Activated CD4-positive, alpha-beta T cell treated with anti-CD3 and anti-CD28 coated beads, Interleukin-2, amount 50 U/mL, for 48 hours (primary cell): ENCODE results near the gene RPH3AL.
"Not testable (repeated sequence)": the region's sequence is repeated elsewhere in the genome, so short reads cannot be mapped to it uniquely, and the experiment has no call there.

Source experiments
- DNase-seq, 2 experiments: peaks; one replicate each; pipeline ENCODE4 v3.0.0-alpha.2; 2020

The RPH3AL gene

DNA sequence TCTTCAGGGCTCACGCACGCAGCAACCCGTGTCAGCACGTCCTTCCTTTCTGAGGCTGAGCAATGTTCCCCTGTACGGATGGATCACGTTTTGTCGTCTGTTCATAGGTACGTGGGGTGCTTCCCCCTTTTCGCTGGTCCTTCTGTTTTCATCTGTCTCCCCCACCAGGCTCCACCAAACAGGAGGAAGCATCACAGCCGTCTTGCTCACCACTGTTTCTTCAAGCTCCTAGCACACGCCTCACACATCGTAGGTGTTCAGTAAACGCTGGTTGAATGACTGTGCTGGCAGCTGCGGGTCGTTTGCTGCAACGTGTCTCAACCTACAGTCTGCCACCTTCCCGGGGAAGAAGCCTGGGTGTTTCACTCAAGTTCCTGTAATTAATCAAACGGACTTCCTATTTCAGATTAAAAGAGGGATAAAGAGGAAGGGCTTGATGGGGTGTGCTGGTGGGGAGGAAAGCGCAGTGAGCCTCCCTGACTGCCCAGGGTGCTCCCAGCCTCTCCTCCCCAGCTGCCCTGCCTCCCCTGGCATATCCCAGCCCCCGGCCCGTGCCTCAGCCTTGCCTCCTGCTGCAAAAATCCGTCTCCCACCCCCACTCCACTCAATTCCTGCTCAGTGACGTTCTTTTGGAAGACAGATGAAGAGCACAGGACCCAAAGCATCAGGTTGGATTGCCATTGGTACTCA lies 94.4 kb downstream of the RPH3AL start:
- DNase-seq, result no peak

DNA sequence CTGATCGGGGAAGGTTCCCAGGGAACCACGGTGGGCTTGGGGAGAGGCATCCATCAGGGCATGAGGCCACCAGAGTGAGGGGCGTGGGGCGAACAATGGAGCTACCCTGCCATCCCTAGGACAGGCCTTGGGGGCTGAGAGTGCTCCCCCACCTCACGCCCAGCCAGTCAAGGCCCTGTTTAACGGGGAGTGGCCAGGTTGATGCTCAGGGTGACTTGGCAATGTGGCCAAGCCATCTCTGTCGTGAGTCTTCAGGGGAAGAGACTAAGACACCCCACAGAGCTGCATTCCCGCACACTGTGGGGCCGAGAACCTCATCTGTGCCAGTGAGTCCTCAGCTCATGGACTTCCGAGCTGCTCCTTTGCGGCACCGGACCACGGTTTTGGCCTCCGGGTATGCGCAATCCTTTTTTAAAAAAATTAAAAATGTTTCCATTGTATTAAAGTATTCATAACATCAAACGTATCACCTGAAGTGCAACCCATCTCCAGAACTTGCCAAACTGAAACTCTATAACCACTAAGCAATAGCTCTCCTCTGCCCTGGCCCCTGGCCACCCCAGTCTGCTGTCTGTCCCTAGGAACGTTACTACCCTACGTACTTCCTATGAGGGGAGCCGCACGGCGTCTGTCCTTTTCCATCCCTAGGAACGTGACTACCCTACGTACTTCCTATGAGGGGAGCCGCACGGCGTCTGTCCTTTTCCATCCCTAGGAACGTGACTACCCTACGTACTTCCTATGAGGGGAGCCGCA lies 99.3 kb downstream of the RPH3AL start:
- no peak for DNase-seq

DNA sequence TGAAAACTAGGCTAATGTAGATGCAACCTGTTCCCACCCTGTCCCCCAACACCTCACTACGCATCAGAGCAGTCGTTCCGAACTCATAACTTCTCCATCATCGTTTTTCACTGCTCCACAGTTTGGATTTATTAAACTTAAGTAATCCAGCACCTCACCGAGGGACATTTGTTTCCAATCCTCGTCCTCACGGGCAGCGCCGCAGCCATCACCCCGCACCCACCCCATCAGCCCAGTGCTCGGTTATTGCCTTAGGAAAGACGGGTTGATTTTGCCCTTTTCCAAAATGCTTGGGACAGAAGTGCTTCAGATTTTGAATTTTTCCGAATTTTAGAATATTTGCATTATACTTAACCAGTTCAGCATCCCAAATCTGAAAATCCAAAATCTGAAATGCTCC lies 100.2 kb downstream of the RPH3AL start:
- no peak for DNase-seq

DNA sequence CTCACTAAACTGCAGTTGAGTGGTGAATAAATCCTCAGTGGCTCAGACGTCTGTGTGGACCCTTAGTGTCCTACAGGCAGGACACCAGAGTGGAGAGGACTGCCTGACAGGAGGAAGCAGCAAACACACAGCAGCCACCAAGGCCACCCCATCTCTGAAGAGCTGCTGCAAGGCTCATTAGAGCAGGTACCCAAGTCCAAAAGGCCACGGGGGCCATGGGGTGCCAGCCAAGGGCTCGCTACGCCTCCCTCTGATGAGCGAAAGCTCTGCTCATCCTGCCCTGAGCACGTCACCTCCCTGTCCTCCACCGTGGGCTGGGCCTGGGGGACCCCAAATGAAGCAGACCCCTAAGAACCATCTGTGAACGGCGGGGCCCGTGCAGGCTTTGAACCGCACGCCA lies 101.1 kb downstream of the RPH3AL start:
- no peak for DNase-seq

DNA sequence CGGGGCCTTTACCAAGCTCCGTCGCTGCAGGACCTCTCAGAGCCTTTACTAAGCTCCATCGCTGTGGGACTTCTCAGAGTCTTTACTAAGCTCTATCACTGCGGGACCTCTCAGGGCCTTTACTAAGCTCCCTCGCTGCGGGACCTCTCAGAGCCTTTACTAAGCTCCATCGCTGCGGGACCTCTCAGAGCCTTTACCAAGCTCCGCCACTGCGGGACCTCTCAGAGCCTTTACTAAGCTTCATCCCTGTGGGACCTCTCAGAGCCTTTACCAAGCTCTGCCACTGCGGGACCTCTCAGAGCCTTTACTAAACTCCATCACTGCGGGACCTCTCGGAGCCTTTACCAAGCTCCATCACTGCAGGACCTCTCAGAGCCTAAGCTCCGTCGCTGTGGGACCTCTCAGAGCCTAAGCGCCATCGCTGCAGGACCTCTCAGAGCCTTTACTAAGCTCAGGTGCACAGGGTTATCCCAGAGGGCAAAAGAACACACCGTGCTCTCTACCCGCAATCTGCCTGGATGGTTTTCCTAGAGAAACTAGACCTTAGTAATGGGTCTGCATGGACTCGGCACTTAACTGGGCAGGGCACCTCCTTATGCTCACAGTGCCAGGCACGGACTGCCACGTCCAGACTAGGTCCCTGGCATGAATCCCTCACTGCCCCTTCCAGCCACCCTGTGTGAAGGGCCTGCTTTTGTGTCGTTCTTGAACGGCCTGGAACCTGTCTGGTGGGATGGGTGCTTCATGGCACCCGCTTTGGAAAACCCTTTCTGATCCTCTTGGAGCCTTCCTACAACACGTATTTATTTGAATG lies 101.9 kb downstream of the RPH3AL start:
- DNase-seq, result no peak

DNA sequence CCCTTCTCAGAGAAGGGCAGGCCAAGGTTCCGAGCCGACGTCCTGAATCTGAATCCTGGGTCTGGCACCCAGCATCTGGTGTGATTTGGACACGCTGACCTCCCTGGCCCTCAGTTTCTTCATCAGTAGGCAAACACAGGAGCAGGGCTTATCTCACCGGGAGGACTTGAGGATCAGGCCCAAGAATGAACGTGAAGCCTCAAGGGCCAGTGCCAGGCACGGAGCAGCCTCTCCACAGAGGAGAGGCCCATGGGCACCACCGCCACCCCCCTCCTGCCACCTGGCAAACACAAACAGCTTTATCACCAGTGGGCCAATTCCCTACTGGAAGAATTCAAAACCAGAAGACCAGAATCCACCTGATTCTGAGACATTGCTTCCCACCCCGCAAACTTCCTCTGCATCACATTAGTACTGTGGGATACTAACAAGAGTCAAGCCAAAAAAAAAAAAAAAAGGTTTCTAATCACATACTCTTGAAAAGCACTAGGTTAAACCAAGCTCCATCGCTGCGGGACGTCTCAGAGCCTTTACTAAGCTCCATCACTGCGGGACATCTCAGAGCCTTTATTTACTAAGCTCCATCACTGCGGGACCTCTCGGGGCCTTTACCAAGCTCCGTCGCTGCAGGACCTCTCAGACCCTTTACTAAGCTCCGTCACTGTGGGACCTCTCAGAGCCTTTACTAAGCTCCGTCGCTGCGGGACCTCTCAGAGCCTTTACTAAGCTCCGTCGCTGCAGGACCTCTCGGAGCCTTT lies 103.2 kb downstream of the RPH3AL start:
- DNase-seq, result no peak

DNA sequence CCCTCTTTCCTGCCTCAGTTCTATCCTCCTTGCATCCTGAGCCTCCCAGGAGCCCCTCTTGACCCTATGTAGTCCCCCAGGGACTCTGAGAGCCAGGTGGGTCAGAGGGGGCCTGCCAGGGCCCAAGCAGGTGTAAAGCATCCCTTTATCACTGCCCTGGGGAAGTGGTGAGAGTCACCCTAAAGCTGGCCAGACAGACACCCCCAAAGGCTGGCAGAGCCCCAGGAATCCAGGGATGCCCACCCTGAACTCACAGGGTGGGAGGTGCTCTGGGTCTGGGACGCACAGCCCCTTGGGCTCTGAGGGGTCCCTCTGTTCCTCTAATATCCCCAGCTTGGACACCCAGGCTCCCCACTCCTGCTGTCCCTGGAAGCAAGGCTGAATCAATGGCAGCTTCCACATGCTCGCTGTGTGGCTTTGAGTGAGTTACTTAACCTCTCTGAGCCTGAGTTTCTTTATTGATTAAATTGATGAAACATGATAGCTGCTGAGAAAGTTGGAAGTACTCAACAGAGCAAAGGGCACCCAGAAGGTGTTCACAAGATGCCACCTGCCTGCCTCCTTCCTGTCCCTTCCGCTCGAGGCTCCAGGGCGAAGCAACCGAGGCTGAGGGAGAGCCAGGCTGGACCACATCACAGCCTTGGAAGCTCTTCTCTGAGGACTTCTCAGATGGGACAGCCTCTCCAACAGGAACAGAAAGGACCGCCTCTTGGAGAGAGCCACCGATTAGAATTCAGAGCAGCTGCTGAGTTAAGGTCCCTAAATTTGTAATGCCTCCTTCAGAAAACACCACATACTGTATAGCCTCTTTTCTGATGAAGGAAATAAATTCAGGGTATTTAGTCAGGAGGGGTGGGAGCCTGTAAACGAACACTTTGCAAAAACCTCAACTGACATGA lies 104.0 kb downstream of the RPH3AL start:
- DNase-seq, result no peak

DNA sequence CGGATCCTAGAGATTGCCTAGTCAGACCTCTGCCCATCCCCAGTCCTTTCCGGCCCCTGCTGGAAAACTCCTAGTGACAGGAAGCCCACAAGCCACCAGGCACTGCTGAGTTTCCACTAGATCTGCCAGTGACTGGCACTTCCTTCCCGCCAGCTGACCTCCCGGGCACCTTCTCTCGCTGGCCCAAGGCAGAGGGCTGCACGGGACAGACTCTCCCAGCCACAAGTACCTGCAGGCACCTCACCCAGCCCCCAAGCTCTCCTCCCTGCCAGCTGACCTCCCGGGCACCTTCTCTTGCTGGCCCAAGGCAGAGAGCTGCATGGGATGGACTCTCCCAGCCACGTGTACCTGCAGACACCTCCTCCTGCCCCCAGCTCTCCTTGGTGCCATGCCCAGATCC lies 104.8 kb downstream of the RPH3AL start:
- no peak for DNase-seq

DNA sequence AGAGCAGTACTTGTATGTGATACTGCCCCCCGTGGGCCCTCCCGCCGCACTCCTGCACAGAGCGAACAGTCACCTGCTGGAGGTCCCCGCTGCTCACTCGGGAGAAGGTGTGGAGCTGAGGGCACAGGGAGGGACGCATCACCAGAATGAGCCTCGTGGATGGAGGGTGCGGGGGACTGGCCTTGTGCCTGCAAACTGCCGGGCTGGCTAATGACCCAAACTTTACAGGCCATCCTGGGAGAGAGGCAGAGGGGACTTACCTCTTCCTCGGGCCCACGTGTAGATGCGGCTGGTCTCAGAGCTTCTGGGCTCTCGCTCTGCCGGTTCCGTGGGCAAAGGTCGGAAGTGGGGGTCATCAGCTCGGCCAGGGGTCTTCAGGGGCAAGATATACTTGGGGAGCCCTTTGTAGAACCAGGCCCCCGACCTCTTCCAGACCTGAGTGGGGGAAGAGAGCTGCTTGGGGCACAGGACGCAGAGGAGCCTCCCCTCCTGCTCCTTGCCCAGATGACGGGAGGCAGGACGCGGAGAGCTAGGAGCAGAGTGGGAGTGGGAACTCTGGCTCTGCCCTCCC lies 105.7 kb downstream of the RPH3AL start:
- DNase-seq, result no peak

DNA sequence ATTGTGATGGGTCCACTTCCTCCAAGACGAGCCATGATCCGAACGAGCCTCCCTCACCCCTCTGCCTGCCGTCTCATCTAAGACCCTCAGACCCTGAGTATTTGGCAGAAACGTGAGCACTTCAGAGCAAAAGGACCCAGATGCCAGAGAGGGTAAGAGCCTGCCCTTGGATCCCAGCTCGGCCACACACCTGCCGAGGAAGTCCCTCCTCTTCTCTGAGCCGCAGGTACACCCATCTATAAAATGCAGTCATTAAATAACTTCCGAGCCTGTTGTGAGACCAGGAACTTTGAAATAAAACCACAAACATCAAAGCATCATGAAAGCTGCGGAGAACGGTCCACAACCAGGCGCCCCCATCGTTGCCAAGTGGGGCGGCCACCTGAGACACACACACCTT lies 106.4 kb downstream of the RPH3AL start:
- no peak for DNase-seq

DNA sequence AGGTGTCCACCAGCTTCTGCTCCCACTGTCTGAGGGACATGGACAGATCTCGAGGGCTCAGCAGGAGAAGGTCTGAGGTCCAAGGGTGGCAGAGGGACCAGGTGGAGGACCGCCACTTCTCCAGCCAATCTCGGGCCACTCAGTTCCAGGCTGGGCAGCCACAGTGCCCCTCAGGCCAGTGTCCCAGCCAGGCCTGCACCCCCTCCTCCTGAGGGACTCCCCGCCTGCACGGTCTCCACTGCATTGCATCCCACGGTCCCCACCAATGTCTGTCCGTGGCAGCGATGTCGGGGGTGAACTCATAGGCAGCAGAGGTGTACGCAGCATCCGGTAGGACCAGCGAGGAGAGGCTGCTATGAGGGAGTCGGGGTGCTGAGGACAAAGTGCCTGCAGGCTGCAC lies 107.0 kb downstream of the RPH3AL start:
- no peak for DNase-seq

DNA sequence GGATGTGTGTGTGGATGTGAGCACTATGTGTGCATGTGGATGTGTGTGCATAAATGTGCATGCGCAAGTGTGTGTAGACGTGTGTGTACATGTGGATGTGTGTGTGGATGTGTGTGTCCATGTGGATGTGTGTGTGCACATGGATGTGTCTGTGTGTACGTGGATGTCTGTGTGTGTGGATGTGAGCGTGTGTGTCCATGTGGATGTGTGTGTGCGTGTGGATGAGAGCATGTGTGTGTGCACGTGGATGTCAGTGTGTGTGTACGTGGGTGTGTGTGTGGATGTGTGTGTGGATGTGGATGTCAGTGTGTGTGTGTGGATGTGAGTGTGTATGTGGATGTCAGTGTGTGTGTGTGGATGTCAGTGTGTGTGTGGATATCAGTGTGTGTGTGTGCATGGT lies 107.6 kb downstream of the RPH3AL start:
- no peak for DNase-seq

DNA sequence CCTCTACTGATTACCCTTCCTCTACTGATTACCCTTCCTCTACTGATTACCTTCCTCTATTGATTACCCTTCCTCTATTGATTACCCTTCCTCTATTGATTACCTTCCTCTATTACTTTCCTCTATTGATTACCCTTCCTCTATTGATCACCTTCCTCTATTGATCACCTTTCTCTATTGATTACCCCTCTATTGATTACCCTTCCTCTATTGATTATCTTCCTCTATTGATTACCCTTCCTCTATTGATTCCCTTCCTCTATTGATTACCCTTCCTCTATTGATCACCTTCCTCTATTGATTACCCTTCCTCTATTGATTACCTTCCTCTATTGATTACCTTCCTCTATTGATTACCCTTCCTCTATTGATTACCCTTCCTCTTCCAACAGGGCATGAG lies 108.7 kb downstream of the RPH3AL start:
- not testable (repeated sequence) for DNase-seq

DNA sequence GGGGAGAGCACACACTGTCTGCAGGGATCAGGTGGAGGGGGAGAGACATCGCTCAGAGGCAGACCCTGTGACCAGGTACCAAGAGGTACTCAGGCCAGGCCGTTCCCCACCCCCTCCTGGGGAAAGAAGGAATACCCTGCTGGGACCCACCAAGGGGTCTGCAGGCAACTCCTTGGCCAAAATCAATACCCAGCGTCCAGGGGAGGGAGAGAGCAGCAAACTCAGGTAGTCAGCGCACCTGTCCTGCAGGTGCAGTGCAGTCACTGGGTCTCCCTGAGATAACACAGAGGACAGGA lies 113.7 kb downstream of the RPH3AL start:
- DNase-seq, result no peak

DNA sequence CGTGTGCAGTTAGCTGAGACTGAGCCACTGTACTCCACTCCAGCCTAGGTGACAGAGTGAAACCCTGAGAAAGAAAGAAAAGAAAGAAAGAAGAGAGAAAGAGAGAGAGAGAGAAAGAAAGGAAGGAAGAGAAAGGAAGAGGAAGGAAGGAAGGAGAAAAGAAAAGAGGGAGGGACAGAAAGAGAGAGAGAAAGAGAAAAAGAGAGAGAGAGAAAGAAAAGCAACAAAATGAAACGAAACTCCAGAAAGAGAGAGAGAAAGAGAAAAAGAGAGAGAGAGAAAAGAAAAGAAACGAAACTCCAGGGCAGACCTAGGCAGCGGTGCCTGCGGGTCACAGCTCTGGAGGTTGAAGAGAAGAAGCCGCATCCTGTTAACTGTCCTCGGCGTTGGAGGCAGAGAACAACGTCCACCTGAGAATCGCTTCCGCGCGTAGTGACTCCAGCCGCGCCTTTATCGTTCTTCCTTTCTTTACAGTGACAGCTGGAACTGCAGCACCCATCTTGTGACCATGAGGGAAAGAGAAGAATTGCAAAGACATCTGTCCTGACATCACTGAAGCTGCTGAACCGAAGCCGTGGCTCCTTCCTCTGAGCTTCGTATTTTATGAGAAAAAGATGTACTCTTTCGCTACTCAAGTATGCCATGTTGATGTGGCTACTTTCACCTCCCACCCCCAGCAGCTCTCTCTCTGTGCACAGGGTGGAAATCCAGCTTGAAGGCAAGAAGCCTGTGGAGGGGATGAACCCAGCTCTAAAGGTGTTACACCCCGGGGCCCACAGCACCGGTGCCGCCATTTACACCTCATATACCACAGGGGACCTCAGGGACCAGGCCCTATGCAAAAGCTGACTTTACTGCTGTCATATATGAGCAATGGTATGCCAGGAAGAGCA lies 114.3 kb downstream of the RPH3AL start:
- no peak for DNase-seq

DNA sequence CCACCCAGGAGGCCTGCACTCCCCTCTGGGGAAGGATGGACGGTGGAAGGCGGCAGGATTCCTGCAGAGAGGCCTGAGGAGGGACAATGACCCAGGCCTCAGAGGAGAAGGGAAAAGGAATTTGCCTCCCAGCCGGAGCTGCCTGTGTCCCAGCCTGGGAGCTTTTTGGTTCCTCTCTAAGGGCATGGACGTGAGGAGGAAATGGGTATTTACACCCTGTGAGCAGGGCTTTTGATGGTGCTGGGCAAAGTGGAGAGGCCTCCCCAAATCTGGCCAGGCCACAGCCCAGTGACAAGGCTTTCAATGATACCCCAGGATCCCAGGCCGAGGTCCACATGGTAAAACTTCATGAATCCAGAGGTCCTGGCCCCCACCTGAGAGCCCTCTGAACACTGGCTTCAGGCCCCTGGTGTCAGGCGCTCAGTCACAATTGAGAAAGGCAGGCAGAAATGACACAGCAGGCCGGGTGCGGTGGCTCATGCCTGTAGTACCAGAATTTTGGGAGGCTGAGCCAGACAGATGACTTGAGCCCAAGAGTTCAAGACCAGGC lies 115.1 kb downstream of the RPH3AL start:
- no peak for DNase-seq

DNA sequence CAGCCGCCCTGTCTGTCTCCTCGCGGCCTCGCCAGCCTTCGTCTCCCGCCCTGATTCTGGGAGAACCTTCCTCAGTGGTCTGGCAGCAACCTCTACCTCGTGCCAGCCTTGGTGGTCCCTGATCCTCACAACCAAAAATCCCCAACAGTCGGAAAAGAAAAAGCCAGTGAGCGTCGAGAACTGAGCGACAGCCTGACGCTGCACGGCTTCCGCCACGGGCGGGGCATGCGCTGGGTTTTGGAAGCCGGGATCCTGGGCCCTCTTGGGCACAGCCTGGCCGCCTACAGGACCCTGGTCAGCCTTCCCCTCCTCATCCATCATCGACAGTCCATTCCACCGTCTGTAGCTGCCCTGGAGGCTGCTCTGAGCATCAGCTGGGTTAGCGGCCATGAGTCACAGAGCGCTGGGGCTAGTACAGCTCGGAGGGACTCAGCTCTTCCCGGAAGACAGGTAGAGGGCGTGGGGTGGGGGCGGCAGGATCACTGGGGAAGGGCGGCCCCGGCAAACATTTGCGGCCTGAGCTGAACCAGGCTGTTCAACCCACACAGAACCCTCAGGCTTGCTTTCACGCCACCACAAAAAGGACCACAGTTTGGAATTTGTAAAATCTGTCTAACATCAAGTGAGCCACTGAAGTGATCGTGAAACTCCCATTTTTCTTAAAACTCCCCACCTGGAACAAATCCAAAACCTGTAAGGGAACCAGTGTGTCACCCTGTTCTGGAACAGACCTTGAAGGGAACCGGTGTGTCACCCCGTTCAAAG lies 115.8 kb downstream of the RPH3AL start:
- DNase-seq, result no peak

DNA sequence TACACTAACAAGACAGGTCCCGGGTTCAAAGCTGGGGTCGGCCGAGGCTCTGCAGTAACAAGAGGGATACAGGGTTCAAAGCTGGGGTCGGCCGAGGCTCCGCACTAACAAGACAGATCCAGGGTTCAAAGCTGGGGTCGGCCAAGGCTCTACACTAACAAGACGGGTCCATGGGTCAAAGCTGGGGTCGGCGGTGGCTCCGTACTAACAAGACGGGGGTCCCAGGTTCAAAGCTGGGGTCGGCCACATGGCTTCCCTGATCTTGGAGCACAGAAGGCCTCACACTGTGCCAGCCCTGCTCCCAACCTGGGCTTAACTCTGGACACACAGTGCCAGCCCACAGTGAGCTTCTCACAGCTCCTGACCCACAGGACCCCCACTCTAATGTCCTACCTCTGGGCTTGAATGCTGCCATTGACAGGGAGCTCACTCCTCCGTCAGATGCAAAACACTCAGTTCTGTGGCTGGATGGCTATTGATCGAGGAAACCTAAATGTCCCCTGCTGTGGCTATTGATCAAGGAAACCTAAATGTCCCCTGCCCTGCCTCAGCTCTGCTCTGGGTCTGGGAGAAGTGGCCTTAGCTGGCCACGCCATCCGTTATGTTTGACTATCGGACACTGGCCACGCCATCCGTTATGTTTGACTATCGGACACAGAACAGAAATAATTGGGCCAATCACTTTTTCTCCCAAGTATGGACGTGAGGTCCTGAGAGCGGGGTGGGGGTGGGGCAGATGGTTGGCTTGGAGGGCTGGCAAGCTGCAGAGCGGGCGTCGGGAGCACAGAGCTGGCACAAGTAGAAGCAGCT lies 116.6 kb downstream of the RPH3AL start:
- DNase-seq, result no peak
